ENCODE results near the gene ANO4.

DNA sequence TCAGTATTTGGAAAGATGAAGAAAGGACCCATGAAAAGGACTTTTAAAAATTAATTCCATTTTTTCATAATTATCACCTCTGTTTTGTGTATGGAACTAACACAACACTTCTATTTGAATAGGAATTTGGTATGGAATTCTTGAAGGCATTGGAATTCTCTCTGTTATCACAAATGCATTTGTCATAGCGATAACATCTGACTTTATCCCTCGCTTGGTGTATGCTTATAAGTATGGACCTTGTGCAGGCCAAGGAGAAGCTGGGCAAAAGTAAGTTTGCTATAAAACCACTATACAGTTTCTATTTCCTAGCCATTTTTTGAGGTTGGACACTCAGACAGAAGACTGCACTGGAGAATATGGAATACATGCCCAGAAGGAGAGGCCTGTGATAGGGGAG is 316.9 kb downstream of the ANO4 start:
- TF ChIP-seq, protein P1, sequence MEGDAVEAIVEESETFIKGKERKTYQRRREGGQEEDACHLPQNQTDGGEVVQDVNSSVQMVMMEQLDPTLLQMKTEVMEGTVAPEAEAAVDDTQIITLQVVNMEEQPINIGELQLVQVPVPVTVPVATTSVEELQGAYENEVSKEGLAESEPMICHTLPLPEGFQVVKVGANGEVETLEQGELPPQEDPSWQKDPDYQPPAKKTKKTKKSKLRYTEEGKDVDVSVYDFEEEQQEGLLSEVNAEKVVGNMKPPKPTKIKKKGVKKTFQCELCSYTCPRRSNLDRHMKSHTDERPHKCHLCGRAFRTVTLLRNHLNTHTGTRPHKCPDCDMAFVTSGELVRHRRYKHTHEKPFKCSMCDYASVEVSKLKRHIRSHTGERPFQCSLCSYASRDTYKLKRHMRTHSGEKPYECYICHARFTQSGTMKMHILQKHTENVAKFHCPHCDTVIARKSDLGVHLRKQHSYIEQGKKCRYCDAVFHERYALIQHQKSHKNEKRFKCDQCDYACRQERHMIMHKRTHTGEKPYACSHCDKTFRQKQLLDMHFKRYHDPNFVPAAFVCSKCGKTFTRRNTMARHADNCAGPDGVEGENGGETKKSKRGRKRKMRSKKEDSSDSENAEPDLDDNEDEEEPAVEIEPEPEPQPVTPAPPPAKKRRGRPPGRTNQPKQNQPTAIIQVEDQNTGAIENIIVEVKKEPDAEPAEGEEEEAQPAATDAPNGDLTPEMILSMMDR (IDR thresholded peaks at IDR 0.05; ENCODE audit: low read length), result no peak
- TF ChIP-seq EZH2 (optimal IDR thresholded peaks at IDR 0.05; ENCODE audit: low read depth, low read length), result no peak
